Measurements from ENCODE around the gene FKBP11.
"Not testable (repeated sequence)": the region's sequence is repeated elsewhere in the genome, so short reads cannot be mapped to it uniquely, and the experiment has no call there.

Gene FKBP11

GRCh38 chr12:48903363-48903981, 21.8 kb downstream of the FKBP11 start:
- no peak for DNase-seq

GRCh38 chr12:48901278-48901677, 24.0 kb downstream of the FKBP11 start:
- no peak for DNase-seq

GRCh38 chr12:48899651-48900050, 25.6 kb downstream of the FKBP11 start:
- no peak for DNase-seq

DNA sequence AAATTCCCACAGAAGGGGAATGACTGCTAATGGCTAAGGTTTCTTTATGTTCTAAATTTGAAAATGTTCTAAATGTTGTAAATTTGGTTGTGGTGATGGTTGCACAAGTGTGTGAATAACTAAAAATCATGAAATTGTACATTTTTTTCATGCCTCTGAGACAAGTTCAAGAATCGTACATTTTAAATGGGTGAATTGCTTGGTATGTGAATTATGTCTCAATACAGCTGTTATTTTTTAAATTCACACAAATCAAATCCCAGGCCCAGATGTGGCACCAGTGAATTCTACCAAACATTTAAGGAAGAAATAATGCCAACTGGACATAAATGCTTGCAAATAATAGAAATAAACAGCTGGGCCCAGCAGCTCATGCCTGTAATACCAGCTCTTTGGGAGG, 31.0 kb downstream of the FKBP11 start:
- no peak for DNase-seq

DNA sequence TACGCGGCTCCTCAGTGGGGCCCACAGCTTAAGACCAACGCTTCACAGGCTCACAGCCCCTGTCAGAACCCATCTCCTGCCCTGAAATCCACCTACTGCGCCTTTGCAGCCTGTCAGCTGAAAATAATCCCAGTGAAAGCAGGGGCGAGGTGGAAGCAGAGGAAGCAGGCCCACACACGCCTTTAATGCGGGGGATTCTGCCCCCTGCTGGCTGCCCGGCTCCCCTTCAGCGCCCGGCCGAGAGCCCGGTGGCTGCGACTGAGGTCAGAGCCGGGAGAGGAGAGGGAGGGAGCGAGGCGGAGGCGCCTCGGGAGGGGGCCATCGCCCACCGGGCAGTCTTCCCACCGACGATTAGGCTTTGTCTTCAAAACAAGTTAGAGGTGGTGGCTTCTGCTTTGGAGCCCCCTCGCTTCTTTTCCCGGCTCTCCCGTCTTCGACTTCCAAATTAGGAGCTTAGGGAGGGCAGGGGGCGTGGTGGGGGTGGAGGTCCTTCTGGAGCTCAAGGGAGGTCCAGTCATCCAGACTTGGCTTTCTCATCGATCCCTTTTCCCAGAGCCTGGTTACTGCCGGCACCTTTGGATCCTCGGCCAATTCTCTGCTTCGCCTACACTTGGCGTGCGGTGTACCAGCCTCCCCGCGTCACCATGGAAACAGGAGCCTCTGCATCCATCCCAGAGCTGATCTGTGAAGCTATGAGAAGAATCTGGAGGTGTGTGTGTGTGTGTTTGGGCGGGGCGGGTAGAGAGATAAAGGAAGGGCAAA, 34.5 kb downstream of the FKBP11 start:
- DNase-seq = peak; percentile 81

DNA sequence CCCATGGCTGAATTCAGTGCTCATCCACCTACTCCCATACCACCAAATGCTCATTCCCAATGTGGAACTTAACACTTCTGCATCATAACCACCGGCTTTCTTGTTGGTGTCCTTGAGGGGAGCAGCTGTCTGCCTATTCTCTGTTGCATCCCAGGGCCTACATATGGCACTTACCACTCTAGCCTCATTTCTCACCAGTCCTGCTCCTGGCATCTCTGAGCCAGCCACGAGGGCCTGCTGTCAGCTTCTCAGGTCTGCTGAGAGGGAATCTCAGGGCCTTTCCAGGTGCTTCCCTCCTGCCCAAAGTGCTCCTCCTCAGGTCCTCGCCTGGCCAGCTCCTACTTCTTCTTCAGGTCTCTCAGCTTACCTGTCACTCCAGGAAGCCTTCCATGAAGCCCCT, 35.6 kb downstream of the FKBP11 start:
- no peak for DNase-seq

GRCh38 chr12:48883305-48884161, 41.8 kb downstream of the FKBP11 start:
- no peak for DNase-seq

DNA sequence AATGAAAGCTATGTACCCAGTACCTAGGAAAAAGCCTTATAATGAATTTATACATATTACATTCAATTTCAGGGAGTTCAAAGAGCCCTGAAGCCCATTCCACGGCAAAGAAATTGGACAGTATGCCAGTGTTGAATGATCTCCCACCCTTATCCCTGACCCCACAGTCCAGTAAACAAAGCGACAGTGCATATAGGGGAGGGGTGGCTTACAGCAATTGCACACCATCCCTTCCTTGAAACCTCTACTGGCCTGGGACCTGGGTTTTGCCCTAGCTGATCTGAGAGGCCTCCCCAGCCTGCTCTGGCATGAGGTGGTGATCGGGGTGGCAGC, 42.4 kb downstream of the FKBP11 start:
- DNase-seq = no peak

DNA sequence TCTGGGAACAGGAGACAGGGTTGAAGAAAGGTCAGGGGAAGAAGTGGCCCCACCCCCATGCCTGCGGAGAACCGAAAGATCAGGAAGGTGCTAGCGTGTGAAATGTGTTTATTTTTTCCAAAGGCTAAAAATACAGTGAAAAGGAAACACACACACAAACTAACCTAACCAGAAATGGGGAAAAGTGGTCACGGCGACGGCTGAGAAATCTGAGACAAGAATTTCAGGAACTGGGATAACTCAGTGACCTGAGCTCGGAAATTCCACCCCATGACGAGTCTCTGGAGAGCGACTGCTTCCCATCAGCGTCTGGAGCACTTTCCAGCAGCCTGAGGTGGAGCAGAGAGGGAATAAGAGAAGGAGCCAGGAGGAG, 43.0 kb downstream of the FKBP11 start:
- no peak for DNase-seq

DNA sequence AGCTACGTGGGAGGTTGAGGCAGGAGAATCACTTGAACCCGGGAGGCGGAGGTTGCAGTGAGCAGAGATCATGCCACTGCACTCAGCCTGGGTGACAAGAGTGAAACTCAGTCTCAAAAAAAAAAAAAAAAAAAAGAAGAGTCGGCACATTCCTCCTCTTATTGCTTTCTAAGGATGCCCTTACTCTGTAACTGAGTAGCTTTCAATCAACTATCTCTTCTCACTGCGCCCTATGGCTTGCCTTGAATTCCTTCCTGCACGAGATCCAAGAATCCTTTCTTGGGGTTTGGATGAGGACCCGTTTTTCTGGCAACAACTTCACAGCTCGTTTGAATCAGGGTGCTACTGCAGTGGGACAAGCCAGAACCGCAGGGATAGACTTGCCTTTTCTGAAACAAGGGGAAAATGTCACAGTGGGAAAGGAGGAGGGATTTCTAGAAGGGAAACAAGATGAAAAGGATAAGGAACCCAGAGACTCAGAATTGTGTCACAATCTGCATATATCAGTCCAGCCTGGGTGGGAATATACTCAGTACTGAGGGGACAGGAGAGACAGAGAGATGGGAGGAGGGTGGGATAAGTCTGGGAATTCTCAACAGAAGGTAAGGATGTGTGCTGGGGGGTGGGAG, 43.5 kb downstream of the FKBP11 start:
- DNase-seq = no peak

- DNase-seq = no peak
These were observed 44.6 kb downstream of the FKBP11 start for GRCh38 chr12:48880647-48881046.

GRCh38 chr12:48878548-48878947, 46.7 kb downstream of the FKBP11 start:
- no peak for DNase-seq

- no peak for DNase-seq
These were observed 49.3 kb downstream of the FKBP11 start for GRCh38 chr12:48875944-48876515.

DNA sequence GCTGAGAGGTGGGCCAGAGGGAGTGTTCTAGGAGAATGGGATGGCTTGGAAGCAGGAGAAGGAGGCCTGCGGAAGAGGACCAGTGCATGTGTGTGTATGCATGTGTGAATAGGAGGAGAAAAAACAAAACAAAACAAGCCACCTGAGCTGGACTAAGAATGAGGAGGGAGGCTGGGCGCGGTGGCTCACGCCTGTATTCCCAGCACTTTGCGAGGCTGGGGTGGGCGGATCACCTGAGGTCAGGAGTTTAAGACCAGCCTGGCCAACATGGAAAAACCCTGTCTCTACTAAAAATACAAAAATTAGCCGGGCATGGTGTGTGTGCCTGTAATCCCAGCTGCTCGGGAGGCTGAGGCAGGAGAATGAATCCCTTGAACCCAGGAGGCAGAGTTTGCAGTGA, 51.8 kb downstream of the FKBP11 start:
- not testable (repeated sequence) for DNase-seq

GRCh38 chr12:48873096-48873495, 52.2 kb downstream of the FKBP11 start:
- DNase-seq = peak; percentile 20

Measured in midbrain (tissue), 1 donor.